Erythroblast (primary cell): ENCODE data around the gene GATA1.
"Not testable (repeated sequence)": the region's sequence is repeated elsewhere in the genome, so short reads cannot be mapped to it uniquely, and the experiment has no call there.

ENCODE experiments used
- DNase-seq, 2 experiments: peaks; one replicate each; lab custom pipeline; 2025; lab: John Stamatoyannopoulos, UW
- GATA1 ChIP-seq: IDR thresholded peaks from 2 replicates; pipeline ENCODE4 v1.6.1; 2011; ENCODE audit warnings: low read depth, mild to moderate bottlenecking, control low read depth, low read length, moderate library complexity
- POLR2A ChIP-seq: IDR thresholded peaks from 2 replicates; pipeline ENCODE4 v1.6.1; 2011; ENCODE audit warnings: mild to moderate bottlenecking, low read length

GATA1 gene

DNA sequence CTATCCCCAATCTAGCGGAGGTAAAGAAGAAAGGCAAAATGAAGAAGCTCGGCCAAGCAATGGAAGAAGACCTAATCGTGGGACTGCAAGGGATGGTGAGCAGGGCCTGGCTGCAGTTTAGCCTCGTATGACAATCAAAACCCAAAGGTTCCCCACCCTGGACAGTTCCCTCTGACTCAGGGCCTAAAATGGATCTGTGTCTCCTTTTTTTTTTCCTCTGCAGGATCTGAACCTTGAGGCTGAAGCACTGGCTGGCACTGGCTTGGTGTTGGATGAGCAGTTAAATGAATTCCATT lies 16.5 kb downstream of the GATA1 start:
- no peak for TF ChIP-seq GATA1
- TF ChIP-seq POLR2A, result no peak
- DNase-seq, result no peak

DNA sequence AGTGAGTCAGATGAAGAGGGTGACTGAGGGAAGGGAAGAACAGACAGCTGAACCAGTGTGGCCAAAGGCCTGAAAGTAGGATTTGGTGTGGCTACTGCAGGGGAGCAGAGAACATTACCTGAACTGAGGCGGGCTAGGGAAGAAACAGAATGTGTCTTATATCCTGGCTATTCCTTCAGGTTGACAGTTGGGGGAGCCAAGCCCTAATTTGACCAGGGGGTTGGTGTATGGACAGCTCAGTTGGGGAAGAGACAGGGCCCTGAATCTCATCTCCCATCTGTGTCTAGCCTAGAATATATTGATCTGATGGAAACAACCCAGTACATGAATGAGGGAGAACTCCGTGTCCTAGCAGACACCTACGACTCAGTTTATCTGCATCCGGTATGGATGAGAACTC lies 19.7 kb downstream of the GATA1 start:
- TF ChIP-seq GATA1, result no peak
- no peak for TF ChIP-seq POLR2A
- DNase-seq, result no peak

DNA sequence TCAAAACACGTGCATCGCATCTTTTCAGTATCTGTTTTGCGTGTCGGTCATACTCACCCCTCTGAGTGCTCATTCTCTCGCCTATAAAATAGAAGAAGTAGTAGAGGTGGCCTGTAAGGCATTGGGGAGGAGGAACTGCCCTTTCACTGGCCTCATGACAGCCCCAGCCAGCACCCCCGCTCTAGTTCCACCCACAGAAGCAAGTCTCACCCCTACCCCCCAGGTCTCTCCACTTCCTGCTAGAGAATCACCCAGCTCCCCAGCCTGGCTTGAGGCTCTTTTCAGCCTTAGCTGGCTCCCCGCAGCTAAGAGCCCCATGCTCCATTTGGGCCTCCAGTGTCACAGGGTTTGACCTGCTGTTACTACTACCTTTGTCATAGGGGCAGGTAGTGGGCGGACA lies 27.3 kb downstream of the GATA1 start:
- TF ChIP-seq GATA1 (no peak), POLR2A (no peak)
- DNase-seq, result no peak

DNA sequence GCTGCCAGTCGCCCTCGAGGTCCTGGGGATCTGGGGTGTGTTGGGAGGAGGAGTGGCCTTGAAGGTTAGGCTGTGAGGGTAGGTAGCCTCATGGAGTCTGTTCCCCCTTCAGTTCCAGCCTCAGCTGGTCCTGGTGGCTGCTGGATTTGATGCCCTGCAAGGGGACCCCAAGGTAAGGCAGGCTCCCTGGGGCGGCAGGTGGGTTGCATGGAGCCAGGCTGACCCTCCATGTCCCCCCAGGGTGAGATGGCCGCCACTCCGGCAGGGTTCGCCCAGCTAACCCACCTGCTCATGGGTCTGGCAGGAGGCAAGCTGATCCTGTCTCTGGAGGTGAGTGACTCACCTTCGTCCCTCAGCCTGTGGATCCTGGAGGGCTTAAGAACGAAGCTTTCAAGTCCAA lies 28.3 kb downstream of the GATA1 start:
- TF ChIP-seq POLR2A (no peak), GATA1 (no peak)

DNA sequence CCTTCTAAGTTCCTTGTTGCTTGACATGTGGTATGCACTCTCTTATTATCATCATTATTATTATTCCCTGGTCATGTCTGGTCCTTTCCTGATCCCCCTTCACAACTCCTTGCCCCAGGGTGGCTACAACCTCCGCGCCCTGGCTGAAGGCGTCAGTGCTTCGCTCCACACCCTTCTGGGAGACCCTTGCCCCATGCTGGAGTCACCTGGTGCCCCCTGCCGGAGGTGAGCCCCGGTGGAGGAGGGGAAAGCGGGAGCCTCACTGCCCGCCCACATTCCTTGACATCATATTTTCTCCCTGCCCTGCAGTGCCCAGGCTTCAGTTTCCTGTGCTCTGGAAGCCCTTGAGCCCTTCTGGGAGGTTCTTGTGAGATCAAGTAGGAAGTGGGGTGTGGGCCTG lies 28.9 kb downstream of the GATA1 start:
- no peak for DNase-seq
- TF ChIP-seq POLR2A, result no peak
- no peak for TF ChIP-seq GATA1

More for the DNA sequence above, 28.3 kb downstream of the GATA1 start:
- DNase-seq, result no peak

DNA sequence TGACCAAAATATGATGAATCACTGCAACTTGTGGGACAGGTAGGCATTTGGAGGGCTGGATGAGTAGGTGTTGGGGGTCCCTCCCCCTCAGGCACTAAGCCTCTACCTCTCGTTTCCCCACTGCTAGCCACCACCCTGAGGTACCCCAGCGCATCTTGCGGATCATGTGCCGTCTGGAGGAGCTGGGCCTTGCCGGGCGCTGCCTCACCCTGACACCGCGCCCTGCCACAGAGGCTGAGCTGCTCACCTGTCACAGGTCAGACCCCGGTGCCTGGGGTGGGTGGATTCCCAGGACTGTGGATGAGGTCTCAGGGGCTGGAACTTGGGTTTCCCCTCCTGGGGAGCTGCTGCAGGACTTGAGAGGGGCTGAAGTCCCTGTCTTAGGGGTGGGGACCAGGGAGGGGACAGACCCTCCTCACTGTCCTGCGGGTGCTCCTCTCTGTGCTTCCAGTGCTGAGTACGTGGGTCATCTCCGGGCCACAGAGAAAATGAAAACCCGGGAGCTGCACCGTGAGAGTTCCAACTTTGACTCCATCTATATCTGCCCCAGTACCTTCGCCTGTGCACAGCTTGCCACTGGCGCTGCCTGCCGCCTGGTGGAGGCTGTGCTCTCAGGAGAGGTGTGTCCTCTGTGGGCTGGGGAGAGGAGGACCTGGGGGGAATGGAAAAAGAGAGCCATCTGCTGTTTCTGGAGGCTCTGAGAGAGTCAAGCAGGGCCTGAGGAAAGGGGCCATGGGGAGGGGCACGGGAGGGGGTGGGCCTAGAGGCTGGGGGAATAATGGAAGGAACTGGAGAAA lies 29.8 kb downstream of the GATA1 start:
- DNase-seq, result no peak
- TF ChIP-seq POLR2A (no peak), GATA1 (no peak)

DNA sequence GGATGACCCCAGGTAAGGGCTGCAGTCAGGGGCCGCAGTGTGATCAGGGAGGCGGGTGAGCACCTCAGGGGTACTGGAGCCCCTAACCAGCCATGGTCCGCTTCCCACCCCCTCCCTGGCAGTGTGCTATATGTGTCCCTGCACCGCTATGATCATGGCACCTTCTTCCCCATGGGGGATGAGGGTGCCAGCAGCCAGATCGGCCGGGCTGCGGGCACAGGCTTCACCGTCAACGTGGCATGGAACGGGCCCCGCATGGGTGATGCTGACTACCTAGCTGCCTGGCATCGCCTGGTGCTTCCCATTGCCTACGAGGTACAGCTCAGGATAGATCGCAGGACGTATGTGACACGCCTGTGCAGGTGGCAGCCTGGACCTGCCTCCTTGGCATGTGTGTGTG lies 31.7 kb downstream of the GATA1 start:
- no peak for DNase-seq
- TF ChIP-seq GATA1, result no peak
- no peak for TF ChIP-seq POLR2A

DNA sequence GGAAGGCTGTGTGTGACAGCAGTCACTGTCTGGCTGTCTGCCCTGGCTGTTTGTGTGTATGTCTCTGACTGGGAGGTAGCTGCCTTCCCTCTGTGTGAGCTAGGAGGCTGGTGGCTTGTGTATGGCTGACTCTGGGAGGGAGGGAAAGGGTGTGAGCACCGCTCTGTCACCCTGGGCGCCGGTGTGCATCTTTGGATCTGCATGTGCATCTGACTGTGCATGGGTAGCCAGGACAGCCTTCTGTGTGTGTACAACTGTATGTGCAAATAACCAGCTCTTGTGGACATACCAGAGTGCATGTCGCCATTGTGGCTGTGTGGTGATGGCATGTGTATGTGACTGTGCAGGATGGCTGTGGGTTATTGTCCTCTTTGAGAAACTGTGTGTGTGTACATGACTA lies 32.5 kb downstream of the GATA1 start:
- no peak for DNase-seq
- TF ChIP-seq POLR2A (no peak), GATA1 (no peak)

DNA sequence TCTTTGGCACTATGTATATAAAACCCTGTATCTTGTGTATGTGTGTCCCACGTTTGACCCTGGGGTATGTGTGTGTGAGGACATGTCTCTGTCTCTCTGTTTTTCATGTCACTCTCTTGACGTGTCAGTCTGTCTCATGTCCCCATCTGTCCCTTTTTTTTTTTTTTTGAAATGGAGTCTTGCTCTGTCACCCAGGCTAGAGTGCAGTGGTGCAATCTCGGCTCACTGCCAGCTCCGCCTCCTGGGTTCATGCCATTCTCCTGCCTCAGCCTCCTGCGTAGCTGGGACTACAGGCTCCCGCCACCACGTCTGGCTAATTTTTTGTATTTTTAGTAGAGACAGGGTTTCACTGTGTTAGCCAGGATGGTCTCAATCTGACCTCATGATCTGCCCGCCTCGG lies 33.0 kb downstream of the GATA1 start:
- not testable (repeated sequence) for DNase-seq

DNA sequence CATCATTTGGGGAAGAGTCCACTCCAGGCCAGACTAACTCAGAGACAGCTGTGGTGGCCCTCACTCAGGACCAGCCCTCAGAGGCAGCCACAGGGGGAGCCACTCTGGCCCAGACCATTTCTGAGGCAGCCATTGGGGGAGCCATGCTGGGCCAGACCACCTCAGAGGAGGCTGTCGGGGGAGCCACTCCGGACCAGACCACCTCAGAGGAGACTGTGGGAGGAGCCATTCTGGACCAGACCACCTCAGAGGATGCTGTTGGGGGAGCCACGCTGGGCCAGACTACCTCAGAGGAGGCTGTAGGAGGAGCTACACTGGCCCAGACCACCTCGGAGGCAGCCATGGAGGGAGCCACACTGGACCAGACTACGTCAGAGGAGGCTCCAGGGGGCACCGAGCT lies 36.7 kb downstream of the GATA1 start:
- TF ChIP-seq POLR2A, result no peak
- TF ChIP-seq GATA1, result no peak
- no peak for DNase-seq

DNA sequence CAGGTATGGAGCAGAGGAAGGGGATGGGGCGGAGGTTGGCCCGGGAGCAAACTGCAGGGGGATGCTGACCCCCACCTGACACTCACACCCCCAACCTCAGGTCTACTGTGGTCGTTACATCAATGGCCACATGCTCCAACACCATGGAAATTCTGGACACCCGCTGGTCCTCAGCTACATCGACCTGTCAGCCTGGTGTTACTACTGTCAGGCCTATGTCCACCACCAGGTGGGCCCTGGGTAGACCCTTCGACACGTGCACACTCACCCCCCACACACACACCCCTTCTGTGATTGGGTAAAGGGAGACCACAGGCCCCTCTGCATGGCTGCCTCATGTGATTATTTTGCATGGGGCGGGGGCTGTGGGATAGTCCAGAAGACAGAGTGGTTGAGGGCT lies 37.7 kb downstream of the GATA1 start:
- DNase-seq, result no peak
- TF ChIP-seq POLR2A (no peak), GATA1 (no peak)

DNA sequence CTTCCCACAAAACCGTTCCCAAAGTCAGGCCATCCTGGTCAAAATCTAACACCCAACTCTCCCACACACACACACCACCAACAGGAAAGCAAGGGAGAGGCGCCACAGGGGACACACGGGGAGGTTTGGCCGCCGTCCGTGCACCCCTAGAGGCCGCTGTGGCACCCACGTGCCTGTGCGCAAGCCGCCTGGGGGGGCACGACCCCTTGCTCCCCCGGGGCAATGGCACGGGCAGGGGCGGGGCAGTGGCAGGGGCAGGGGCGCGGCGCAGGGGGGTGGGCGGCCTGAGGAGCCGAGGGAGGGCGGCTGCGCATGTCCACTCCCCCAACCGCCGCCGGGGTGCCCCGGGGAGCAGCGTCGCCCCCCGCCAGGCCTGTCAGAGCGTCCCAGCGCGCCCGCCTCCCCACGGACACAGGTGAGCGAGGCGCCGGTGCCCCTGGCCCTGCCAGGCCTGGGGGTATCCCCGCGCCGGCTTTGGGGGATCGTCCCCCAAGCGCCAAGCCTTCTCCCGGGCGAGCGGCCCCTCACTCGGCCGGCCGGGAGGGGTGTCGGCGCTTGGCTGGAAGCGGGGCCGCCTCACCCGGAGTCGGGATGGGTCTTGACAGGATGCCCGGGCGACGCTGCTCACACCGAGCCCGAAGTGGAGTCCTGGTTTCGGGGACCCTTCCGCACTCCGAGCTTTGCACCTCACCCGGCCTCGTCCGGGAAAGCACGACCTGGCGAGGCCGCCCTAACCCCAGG lies 39.9 kb downstream of the GATA1 start, which contains the start of gene ERAS:
Gene ERAS, plus strand, starts transcription at position 379 of the 741 bp plus-strand sequence. CDS start 2,611 bp downstream, outside the sequence.
- DNase-seq, result peak in 1 of 2 experiments; percentile 17
- TF ChIP-seq GATA1 (no peak), POLR2A (no peak)

DNA sequence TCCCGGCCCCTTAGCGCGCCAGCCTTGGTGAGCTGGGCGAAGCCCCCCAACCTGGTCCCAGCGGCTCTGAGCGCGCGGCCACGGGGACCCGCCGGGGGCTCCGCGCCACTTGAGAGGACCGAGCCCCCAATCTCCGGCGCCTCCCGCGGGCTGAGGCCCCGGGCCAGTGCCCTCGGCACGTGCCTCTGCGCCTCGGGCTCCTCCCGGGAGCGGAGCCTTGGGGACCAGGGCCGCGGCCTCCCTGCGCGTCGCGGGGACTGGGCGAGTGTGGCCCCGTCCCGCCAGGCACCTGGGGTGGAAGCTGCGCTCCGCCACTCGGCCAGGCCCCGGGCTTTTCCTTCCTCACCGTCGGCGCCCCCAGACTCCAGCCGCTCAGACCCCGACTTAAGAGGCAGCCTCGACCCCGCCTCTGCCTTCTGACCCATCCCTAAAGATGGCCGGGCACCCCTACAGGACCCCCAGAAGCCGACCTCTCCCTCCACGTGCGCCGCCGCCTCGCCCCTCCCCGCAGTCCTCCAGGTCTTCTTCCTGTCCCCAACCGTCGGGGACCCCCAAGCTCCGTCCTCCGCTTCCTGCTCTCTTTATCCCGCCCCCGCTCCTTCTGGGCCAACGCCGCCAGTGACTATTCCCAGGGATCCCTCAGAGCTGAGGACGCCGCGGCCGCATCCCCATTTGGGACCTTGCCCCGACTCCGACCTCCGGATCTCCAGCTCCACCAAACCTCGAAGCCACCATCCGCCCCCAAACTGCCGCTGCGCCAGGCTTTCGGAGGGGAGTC lies 40.7 kb downstream of the GATA1 start:
- no peak for DNase-seq
- TF ChIP-seq GATA1 (no peak), POLR2A (no peak)

DNA sequence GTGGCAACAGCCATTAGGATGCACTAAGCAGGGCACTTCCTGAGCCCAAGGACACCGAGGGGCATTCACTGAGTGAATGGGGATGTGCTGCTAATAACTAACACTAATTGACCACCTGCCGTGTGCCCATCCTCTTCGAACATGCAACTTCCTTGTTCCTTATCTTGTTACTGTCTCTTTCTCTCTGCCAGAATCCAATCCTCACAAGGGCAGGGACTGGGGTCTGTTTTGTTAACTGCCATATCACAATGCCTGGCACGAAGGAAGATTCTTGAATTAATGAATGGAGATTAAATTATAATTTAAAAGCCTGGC lies 41.2 kb downstream of the GATA1 start:
- TF ChIP-seq POLR2A, result no peak
- TF ChIP-seq GATA1, result no peak
- no peak for DNase-seq
